H1 (cell line): ENCODE measurements around the gene ATG4D. TPM values are rescaled to one million over a fixed set of nuclear protein-coding genes. Genes with fewer than 3 reads are reported as not detected.

ENCODE experiments used
- microRNA counts: library from miRNA; unstranded; fragments of <30 nt; microRNA quantifications from one replicate; lab custom pipeline; 2015
- microRNA-seq, 2 experiments: library from miRNA; unstranded; fragments of <30 nt; microRNA quantifications; one replicate each; pipeline versions ENCODE4 to v1.2.0, GENCODE V29; 2016 to 2020; ENCODE audit warnings: borderline microRNAs expressed in 2 of 2, borderline number of aligned reads in 2 of 2, borderline replicate concordance in 1 of 2
- polyA plus RNA-seq, 7 experiments: library from polyadenylated mRNA; depleted of rRNA in 3 of 7; stranded (reverse) in 5 of 7; unstranded in 2 of 7; fragments of >200 nt in 5 of 7; fragments of 200-250 nt in 2 of 7; gene quantifications; 1 replicate in 5 of 7; 2 replicates in 1 of 7; 4 replicates in 1 of 7; pipeline versions ENCODE4 v1.2.1 to v1.2.3, GENCODE V29; 2011 to 2013; ENCODE audit warnings: missing spikeins in 2 of 7, mixed read lengths in 2 of 7
- small RNA-seq: library from polyadenylated mRNA; stranded (forward); fragments of <200 nt; extraction: miRNeasy Mini kit (QIAGEN cat#:217004); gene quantifications from one replicate; pipeline ENCODE3, GENCODE V24; 2013; ENCODE audit not compliant: insufficient read depth
- total RNA-seq: library from RNA; stranded (reverse); fragmentation: NEBNext Ultra II Directional; extraction: Animal tissue kit (Norgen Biotek cat#: 25700); gene quantifications from 2 replicates; pipeline ENCODE4 v1.2.1, GENCODE V29; 2021

ATG4D gene
- total and polyA plus RNA-seq, 2 of the 8 experiments (the other 6 are each of a cell fraction or from before 2014, with no cell fraction given): 39.6 to 43.7 TPM

MicroRNAs encoded within 50 kb of the gene (microRNA counts, 767-probe panel; counts per million panel counts)
- microRNA hsa-miR-1238 (lab: Ali Mortazavi, UCI): 879 counts per million, percentile 95 among the panel's probes with 10 or more counts

Small RNA genes within 50 kb of the gene (microRNA-seq; reads per million reads assigned to microRNA genes)
- gene MIR1238: 0 reads per million in 2 experiments

Small RNA genes within 50 kb of the gene (small RNA-seq; reads per million reads assigned to genes)
- gene MIR1238 (not detected), gene RNU7-140P (not detected)

Other genes starting within 250 kb of the ATG4D start
- 4.6 and 5.1 TPM in 2 replicates for gene ZGLP1, start 234.1 kb upstream of the ATG4D start, total RNA-seq
- 4.2 and 8.2 TPM in 2 replicates for gene ZGLP1, start 234.1 kb upstream of the ATG4D start, polyA plus RNA-seq (2011; rRNA removed)
- 27.0 and 27.8 TPM in 2 replicates for gene FDX2, start 227.9 kb upstream of the ATG4D start, total RNA-seq
- 64.4 and 80.2 TPM in 2 replicates for gene FDX2, start 227.9 kb upstream of the ATG4D start, polyA plus RNA-seq (2011; rRNA removed)
- gene RAVER1, start 210.4 kb upstream of the ATG4D start, total RNA-seq: 70.5 and 72.4 TPM in 2 replicates
- gene RAVER1, start 210.4 kb upstream of the ATG4D start, polyA plus RNA-seq (2011; rRNA removed): 5.7 and 17.1 TPM in 2 replicates
- gene ICAM3, start 204.3 kb upstream of the ATG4D start, total RNA-seq: 16.5 TPM in 2 replicates
- gene ICAM3, start 204.3 kb upstream of the ATG4D start, polyA plus RNA-seq (2011; rRNA removed): 15.4 and 18.9 TPM in 2 replicates
- gene TYK2, start 163.3 kb upstream of the ATG4D start, total RNA-seq: 40.8 and 42.7 TPM in 2 replicates
- gene TYK2, start 163.3 kb upstream of the ATG4D start, polyA plus RNA-seq (2011; rRNA removed): 32.1 and 47.6 TPM in 2 replicates
- 162 and 164 TPM in 2 replicates for gene CDC37, start 140.4 kb upstream of the ATG4D start, total RNA-seq
- 181 and 285 TPM in 2 replicates for gene CDC37, start 140.4 kb upstream of the ATG4D start, polyA plus RNA-seq (2011; rRNA removed)
- 4.4 and 5.0 TPM in 2 replicates for gene PDE4A, start 123.4 kb upstream of the ATG4D start, total RNA-seq
- 2.0 and 3.4 TPM in 2 replicates for gene PDE4A, start 123.4 kb upstream of the ATG4D start, polyA plus RNA-seq (2011; rRNA removed)
- 80.6 and 82.0 TPM in 2 replicates for gene KEAP1, start 40.5 kb upstream of the ATG4D start, total RNA-seq
- gene KEAP1, start 40.5 kb upstream of the ATG4D start, polyA plus RNA-seq (2011; rRNA removed): 106 and 117 TPM in 2 replicates
- 8.6 and 8.7 TPM in 2 replicates for gene S1PR5, start 26.5 kb upstream of the ATG4D start, total RNA-seq
- gene S1PR5, start 26.5 kb upstream of the ATG4D start, polyA plus RNA-seq (2011; rRNA removed): 2.4 and 3.6 TPM in 2 replicates
- gene KRI1, start 22.1 kb downstream of the ATG4D start, total RNA-seq: 45.2 and 50.1 TPM in 2 replicates
- gene KRI1, start 22.1 kb downstream of the ATG4D start, polyA plus RNA-seq (2011; rRNA removed): 14.2 and 19.4 TPM in 2 replicates
- 2.6 and 3.0 TPM in 2 replicates for gene CDKN2D, start 25.1 kb downstream of the ATG4D start, total RNA-seq
- gene CDKN2D, start 25.1 kb downstream of the ATG4D start, polyA plus RNA-seq (2011; rRNA removed): 4.0 and 4.2 TPM in 2 replicates
- gene AP1M2, start 43.4 kb downstream of the ATG4D start, total RNA-seq: 140 and 141 TPM in 2 replicates
- gene AP1M2, start 43.4 kb downstream of the ATG4D start, polyA plus RNA-seq (2011; rRNA removed): 161 and 205 TPM in 2 replicates
- 118 and 120 TPM in 2 replicates for gene SLC44A2, start 81.6 kb downstream of the ATG4D start, total RNA-seq
- gene SLC44A2, start 81.6 kb downstream of the ATG4D start, polyA plus RNA-seq (2011; rRNA removed): 105 and 113 TPM in 2 replicates
- 675 and 695 TPM in 2 replicates for gene ILF3, start 110.4 kb downstream of the ATG4D start, total RNA-seq
- gene ILF3, start 110.4 kb downstream of the ATG4D start, polyA plus RNA-seq (2011; rRNA removed): 291 and 412 TPM in 2 replicates
- gene QTRT1, start 157.5 kb downstream of the ATG4D start, total RNA-seq: 61.1 and 61.6 TPM in 2 replicates
- 94.2 and 126 TPM in 2 replicates for gene QTRT1, start 157.5 kb downstream of the ATG4D start, polyA plus RNA-seq (2011; rRNA removed)
- gene DNM2, start 174.2 kb downstream of the ATG4D start, total RNA-seq: 120 TPM in 2 replicates
- 61.9 and 83.4 TPM in 2 replicates for gene DNM2, start 174.2 kb downstream of the ATG4D start, polyA plus RNA-seq (2011; rRNA removed)